Esophagus squamous epithelium (tissue), 4 donors: ENCODE measurements around the gene SDK2.

Experiments
- POLR2A ChIP-seq, 4 donors: fragments of 450-650 bp; IDR thresholded peaks; one replicate each; pipeline ENCODE4 v1.6.1; 2017; ENCODE audit warnings: antibody characterized with exemption in 4 of 4, mild to moderate bottlenecking in 4 of 4, moderate library complexity in 3 of 4
- TF ChIP-seq, protein P1 (sequence below), 6 experiments: fragments of 450-650 bp in 4 of 6; fragments of 200-600 bp in 2 of 6; sonication (generic) in 2 of 6; IDR thresholded peaks; one replicate each; pipeline ENCODE4 v1.5.1; 2016 to 2019; ENCODE audit warnings: antibody characterized with exemption in 6 of 6, mild to moderate bottlenecking in 4 of 6, moderate library complexity in 4 of 6

GRCh38 chr17:73690676-73691075, 46.4 kb upstream of the SDK2 start:
- TF ChIP-seq, protein P1, sequence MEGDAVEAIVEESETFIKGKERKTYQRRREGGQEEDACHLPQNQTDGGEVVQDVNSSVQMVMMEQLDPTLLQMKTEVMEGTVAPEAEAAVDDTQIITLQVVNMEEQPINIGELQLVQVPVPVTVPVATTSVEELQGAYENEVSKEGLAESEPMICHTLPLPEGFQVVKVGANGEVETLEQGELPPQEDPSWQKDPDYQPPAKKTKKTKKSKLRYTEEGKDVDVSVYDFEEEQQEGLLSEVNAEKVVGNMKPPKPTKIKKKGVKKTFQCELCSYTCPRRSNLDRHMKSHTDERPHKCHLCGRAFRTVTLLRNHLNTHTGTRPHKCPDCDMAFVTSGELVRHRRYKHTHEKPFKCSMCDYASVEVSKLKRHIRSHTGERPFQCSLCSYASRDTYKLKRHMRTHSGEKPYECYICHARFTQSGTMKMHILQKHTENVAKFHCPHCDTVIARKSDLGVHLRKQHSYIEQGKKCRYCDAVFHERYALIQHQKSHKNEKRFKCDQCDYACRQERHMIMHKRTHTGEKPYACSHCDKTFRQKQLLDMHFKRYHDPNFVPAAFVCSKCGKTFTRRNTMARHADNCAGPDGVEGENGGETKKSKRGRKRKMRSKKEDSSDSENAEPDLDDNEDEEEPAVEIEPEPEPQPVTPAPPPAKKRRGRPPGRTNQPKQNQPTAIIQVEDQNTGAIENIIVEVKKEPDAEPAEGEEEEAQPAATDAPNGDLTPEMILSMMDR (IDR thresholded peaks at IDR 0.05): no peak
- TF ChIP-seq POLR2A (IDR thresholded peaks at IDR 0.05): no peak
